GM04503 (cell line): Measurements from ENCODE around the gene JADE1.
A peak's percentile ranks its signal among the peaks of the same experiment; 100 is the strongest.

ENCODE experiments used
- DNase-seq: peaks from one replicate; pipeline ENCODE4 v3.0.0-alpha.2; 2012; ENCODE audit warnings: low read depth

The JADE1 gene

DNA sequence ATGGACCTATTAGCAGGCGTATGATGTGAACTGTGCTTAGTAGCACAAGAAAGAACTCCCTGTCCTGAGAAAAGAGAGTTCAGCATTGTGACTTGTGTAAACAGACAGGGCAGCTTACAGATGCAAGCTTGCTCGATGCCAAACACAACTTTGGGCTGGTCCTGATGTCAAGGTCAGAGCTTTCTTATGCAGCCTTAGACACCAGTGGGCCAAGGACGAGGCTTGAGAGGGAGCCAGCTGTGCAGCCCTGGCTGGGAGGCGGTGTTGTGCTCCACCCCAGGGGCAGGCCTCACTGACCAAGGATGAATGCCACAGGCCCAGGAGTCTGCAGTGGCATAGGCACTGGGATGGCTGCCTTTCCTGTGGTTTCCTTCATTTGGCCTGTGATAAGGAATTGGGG is 35.4 kb downstream of the JADE1 start:
- DNase-seq, result no peak

DNA sequence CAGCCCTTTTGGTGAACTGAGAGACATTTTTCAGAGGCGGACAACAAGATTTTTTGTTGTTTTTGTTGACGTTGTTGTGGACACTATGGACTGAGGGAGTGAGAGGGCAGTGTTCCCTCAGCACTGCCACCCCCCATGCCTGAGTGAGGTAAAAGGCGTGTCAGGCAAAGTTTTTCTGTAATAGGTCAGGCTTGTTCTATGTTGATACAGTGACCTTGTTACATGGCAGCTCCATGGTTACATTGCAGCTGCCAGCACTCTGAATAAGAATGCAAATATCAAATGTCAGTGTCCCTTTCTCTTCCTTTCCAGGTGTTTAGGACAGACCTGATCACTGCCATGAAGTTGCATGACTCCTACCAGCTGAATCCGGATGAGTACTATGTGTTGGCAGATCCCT is 36.6 kb downstream of the JADE1 start:
- no peak for DNase-seq

DNA sequence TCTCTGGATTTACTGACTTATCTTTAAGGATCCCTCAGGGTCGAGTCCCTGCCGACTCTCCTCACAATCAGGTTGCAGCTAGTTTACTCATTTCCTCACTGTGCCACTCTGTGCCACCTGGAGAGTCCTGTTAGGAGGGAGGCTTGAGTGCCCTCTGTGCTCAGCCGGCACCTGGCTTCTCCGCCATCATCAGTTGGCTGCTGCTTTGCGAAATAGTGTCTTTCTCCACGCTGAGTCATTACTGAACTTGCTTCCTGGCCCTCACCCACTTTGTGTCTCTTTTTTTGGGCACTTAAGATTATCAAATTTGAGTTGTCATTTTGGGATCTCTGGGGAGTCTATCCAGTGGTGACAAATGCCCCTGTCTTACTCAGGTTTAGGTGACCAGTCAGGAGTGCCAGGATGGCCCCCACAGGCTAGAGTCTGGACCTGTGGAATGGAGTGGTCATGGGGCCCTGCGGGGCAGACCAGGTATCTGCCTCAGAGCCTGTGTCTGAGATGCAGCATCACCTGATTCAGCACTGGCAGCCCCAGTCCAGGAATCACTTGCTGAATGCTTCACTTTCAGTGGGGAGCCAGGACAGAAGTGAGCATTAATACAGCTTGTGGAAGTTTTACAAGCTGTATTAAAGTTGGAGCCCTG is 37.7 kb downstream of the JADE1 start:
- DNase-seq, result no peak

DNA sequence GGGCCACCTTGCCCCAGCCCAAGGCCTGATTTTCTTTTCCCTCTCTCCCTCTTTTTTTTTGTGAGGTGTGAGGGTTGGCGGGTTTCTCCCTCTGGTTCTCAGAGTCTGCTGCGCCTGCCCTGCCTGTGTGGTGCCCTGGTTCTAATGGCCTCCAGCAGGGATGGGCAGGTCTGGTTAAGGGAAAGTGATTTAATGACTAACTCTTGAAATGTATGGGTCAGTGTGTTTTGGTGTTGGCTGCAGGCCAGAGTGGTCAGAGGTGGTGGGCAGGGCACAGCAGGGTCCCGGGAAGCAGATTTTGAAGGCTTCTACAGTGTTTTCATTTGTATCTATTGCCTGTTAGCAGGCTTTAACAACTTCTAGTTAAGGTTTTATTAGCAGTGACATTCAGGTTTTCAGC is 39.0 kb downstream of the JADE1 start:
- no peak for DNase-seq

DNA sequence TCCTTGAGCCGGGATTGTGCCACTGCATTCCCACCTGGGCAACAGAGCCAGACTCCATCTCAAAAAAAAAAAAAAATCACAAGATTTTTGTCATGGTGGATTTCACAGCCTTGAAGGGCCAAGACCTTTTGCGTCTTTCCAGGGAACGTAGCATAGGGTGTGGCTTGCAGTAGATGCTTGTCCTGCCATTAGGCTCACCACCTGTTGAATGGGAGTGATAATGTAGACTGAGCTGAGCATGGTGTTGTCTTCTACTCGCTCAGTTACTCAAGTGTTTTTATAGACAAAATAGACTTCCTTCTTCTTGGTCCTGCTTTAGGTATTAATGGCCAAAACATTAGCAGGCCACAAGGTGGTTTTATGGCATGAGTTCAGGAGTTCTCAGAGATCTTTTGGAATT is 40.8 kb downstream of the JADE1 start:
- no peak for DNase-seq

DNA sequence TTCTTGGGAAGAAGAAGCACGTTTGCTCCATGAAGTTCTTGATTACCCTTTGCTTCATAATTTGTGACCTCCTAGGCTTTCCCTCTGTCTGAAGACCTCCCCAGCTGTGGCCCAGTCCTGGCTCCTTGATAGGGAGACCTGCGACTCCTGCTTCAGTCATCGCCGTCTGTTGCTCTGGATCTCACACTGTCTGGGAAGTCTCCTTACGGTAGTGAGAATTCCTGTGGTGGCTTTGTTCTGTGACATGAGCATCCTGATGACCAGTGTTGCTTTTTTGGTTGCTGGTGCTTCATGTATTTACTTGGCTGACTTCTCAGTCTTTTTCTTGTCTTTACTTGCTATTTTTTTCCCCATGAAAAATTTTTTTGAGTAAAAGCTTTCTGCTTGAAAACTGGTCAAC is 44.2 kb downstream of the JADE1 start:
- no peak for DNase-seq

DNA sequence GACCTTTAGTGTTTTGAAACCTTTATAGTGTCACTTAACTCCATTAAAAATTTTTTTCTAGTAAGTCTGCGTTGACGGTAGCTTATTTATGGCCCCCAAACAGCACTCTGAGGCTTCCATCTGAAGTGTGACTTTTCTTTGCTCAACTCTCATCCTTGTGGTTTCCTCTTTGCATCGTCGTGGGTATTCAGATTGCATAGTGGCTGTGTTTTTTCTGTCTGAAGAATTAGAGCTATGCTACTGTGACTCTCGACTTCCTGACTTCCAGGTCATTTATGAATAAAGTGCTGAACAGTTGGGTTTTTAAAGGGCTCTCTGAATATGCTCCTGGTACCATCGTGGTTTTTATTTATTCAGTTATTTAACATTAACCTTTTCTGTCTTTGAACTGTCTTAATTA is 44.9 kb downstream of the JADE1 start:
- DNase-seq, result no peak

DNA sequence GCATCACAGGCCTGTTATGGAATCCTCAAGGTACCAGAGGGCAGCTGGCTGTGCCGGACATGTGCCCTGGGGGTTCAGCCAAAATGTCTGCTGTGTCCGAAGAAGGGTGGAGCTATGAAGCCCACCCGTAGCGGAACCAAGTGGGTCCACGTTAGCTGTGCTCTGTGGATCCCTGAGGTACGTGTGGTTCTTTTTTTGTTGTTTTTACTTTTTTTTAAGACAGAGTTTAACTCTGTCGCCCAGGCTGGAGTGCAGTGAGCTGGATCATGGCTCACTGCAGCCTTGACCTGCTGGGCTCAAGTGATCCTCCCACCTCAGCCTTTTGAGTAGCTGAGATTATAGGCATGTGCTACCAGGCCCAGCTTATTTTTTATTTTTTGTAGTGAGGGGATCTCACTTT is 46.1 kb downstream of the JADE1 start:
- no peak for DNase-seq

DNA sequence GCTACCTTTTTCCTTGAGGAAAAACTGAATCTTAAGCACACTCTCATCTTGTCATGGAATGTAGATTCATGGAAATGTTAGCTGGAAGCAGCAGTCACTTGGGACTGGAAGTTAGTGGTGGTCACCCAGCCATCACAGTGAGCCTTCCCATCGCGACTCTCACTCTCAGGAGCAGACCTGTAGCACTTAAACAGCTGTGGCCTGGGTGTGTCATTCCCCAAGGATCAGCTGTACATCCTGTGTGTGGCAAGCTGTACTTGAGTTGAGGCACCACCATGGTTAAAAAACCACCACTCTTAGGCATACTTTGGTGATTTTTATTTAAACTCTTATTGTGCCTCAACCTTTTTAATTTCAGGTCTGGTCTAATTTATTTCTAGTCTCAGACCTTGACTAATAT is 46.7 kb downstream of the JADE1 start:
- no peak for DNase-seq

DNA sequence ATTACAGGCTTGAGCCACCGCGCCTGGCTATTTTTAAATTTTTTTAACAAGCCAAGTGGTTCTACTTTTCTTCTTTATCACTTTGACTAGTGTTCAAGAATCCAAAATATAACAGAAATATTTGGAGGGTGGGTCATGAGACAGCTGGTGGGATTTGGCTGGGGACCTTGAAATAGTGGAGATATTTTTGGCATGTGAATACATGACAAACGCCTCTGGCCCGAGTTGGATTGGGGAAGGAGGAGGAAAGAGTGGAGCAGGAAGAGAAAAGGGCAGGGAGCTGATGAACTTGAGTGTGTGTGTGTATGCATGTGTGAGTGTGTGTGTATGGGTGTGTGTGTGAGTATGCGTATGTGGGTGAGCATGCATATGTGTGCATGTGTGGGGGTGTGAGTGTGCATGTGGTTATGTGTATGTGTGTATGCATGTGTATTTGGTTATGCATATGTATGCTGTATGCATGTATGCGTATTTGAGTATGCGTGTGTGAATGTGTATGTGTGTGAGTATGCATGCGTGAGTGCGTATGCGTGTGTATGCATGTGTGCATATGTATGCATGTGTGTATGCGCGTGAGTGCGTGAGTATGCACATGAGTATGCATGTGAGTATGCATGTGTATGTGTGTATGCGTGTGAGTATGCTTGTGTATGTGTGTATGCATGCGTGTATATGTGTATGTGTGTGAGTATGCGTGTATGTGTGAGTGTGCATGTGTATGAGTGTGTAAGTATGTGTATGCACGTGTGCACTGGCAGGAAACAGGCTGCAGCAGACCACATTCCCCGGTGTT is 49.6 kb downstream of the JADE1 start:
- DNase-seq, result peak; percentile 59

DNA sequence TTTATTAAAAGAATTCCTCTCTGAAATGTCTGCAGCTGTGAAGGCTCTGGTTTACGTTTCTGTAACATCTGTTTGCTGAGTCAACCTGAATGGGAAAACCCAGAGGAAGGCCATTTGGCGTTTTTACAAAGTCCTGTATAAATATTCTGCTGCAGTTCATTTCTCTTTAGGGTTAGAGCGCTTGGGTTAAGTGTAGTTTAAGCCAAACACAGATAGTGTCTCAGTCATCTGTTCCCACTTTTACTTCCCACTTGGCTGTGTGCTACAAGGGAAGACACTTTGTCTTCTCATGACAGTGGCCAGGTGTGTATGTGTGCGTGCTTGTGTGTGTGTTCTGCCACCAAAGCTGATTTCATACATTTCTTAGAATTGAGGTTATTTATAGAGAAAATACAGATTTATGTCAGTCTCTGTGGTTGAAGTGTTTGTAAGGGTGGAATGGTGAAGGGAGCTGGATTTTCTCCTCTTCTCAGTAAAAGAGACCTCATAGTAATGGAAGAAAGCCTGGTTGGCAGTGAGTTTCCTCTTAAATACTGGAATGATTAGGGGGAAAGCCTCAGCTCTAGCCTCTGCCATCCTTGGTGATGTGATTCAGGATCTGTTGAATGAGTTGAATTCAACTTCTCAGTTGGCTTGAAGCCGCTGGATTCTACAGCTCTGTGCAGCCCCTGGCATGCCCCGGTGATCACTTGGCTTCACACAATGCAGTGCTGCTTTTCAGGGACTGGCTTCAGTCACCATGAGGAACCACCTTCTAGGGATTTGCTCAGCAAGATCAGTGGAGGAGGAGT is 50.6 kb downstream of the JADE1 start:
- no peak for DNase-seq

DNA sequence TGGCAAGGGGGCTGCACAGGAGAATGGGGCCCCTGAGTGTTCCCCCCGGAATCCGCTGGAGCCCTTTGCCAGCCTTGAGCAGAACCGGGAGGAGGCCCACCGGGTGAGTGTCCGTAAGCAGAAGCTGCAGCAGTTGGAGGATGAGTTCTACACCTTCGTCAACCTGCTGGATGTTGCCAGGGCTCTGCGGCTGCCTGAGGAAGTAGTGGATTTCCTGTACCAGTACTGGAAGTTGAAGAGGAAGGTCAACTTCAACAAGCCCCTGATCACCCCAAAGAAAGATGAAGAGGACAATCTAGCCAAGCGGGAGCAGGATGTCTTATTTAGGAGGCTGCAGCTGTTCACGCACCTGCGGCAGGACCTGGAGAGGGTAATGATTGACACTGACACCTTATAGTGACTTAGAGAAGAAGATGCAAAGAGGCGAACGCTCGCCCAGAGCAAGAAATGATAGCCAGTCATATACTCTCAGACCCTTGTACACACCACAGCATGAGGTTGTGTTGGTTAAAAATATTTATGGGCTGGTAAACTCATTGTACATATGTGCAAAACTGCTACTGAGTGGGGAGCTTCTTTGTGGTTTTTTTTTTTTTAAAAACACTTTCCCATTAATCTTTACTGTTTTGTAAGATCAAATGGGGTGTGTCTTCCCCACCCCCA is 52.5 kb downstream of the JADE1 start:
- DNase-seq, result no peak

DNA sequence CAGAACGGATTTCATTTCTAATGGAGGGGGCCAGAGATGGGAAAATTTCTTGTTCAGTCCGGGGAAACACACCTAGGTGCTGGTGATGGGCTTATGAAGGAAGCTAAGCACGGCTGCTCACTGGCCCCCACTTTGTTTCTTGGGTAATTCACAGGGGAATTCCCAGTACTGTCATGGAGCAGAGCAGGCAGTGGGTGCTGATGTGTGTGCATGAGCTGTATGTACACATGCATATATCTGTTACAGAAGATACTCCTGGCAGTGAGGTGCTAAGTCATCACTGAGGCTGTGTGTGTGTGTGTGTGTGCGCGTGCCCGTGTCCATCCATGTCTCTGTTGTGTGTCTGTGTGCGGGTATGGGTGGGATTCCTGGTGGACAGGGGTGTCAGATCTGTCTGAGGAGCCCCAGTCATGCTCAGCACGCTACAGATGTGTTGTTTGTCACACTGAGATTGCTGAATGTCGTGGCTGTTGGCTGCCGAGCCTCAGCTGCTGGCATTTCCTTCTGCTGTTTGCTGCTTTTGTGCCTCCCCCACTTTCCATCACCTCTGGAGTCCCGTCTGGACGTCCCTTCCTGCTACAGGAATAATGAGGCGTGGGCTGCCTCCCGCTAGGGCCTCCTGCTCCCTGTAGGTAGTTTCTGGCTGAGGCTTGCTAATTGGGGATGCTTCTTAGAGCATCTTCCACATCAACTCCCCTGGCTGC is 53.3 kb downstream of the JADE1 start:
- no peak for DNase-seq

DNA sequence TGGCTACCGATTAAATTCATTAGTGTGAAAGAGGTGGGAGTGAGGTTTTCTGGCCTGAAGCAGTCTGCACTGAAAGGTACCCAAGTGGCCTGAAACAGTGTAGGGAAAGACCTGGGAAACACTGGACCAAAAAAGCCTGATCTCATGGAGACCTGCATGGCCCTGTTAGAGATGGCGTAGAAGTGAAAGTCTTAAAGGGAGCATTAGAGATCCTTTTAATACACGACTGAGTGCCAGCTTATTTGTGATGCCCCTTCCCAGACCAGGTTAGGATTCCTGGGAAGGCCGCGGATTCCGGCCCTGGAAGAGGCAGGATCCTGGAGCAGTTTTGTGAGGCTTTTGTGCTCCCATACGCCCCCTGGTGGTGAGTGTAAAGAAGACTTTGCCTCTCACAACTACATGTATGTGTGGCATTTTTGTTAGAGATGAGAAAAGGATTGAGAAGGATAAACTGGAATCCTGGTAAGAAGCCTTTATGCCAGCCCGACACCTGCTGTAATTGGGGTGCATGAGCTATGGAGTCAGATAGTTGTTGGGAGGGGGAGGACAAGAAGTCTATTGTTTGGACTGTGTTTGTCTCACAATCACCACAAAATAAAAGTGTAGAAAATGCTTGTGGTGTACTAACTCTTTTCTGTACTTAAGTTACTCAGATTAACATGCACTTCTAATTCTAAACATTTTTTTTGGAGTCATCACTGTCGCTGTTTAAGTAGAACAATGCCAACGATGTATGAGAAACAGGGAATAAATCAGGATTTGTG is 54.0 kb downstream of the JADE1 start:
- DNase-seq, result no peak

DNA sequence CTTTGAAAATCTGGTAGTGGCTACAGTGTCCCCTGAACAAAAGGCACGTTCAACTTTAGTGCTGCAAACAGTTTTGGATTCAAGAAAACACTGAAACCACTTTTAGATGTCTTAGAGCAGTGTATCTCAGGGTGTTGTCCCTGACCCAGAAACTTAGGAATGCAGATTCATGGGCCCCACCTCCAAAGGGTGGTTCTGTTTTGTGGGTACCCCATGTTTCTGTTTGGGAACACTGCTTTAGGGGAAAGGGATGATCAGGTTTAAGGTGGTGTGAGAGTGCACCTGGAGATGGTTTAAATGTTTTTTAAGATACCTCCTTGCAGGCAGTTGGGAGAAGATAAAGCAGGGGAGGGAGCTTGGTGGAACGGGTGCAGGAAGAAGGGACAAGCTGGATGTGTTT is 55.6 kb downstream of the JADE1 start:
- DNase-seq, result no peak

DNA sequence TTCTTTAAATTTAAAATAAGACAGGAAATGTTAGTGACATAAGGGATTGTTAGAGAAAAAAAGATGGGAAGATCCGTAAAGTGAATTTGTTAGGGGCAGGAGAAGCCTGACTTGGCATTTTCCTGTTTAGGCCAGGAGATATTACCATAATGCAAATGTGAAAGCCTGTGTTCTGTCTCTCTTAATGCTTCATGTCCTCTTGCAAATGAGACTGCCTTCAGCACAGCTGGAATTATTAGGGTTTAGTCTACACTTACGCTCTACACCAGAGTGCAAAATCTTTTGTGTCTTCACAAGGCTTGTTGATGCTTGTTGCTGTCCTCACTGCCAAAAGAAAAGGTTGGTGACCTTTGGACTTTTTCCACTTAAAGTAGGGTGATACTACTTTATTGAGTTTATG is 56.8 kb downstream of the JADE1 start:
- no peak for DNase-seq

DNA sequence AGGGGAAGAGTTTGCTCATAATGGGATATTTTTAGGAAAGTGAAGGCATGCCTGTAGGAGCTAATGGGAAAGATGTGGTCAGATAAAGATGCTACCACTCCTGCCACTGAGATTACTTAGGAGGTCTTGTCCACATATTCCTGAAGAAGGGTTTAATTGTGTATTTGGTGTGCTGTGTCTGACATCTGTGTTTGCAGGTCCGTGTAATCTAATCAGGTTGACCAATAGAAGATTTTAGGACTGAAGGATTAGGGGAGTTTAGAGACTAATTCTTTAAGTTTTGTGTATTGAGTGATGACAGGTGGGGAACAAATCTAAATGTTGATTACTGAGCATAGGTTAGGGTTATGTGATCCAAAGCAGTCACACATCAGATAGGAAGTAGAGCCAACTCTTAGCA is 57.2 kb downstream of the JADE1 start:
- no peak for DNase-seq

DNA sequence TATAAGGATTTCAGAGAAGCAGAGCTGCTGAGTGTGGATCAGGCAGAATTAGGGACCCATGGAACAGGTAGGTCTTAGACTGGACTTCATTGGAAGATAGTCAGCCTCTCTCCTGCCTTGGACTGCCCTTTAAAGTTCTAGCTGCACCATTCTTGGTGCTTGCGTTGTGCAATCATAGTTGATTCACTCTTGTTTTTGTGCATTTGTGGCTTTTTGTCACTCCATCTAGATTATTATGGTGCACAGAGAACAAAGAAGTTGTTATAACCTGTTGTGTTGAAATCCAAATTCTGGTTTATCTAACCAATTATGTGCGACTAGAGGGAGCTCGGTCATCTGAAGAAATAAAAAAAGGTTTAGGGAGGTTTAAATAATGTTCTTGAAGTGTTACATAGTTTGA is 59.3 kb downstream of the JADE1 start:
- no peak for DNase-seq

DNA sequence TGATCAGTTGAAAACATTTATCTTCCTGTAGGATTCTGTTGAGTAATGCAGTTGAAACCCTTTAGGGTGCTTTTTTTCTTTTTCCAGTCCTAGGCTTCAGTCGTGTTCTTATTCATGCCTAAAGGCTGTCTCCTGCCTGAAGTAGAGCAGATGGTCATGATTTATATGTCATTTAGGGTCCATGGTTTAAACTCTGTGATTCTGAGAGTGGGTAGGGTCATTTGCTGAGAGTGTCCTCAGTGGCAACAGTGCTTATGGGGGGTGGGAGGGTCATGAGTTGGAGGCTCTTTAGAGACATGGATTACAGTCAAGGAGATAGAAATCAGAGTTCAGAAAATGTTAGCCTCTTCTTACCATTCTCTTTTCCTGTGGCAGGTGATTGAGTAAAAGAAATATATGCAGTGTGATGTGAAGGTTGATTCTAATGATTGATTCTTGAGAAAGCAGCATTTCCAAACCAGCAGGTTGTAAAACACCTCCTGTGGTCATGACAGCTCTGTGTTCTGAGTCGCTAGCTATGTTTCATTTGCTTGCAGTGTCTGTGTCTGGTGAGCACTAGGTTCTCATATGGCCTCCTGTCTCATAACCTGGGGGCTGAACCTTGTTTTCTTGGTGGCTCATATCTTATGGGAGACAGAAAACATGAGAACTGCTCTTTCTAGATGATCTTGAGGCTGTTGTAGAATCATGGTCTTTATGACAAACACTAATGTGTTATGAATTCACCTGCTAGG is 60.4 kb downstream of the JADE1 start:
- DNase-seq, result no peak

DNA sequence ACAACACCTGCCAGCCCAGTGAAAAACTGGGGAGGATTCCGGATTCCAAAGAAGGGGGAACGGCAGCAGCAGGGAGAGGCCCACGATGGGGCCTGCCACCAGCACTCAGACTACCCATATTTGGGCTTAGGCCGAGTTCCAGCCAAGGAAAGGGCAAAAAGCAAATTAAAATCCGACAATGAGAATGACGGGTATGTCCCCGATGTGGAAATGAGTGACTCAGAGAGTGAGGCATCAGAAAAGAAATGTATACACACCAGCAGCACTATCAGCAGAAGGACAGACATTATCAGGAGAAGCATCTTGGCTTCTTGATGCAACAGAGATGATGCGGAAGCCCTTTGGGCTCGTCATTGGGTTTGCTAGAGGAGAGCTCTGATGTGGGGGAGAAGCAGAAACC is 62.4 kb downstream of the JADE1 start:
- DNase-seq, result no peak

DNA sequence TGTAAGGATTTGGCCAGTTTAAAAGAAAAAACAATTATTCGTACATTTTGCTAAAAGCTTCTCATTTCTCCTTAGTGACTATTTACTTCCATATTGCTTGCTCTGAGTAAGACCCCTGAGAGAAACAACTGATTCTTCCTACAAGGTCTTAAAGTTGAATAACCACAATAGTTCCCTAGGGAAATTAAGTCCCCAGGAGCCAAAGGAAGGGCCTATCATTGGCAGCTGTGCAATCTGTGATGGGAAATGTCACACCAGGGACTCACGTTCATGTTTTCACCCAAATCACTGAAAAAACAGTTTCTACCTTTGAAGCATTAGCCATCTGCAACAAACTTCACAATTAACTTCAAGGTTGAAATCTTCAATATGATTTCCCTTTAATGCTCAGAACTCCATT is 66.7 kb downstream of the JADE1 start:
- no peak for DNase-seq
